GM21423 (cell line): ENCODE measurements around the gene ENTR1.

Experiments used
- ATAC-seq: cut with Tn5 transposase; IDR thresholded peaks from one replicate; pipeline ENCODE4 v1.9.1; 2021; ENCODE audit warnings: mild to moderate bottlenecking, moderate library complexity; ENCODE audit not compliant: unreplicated experiment

ENTR1 gene

DNA sequence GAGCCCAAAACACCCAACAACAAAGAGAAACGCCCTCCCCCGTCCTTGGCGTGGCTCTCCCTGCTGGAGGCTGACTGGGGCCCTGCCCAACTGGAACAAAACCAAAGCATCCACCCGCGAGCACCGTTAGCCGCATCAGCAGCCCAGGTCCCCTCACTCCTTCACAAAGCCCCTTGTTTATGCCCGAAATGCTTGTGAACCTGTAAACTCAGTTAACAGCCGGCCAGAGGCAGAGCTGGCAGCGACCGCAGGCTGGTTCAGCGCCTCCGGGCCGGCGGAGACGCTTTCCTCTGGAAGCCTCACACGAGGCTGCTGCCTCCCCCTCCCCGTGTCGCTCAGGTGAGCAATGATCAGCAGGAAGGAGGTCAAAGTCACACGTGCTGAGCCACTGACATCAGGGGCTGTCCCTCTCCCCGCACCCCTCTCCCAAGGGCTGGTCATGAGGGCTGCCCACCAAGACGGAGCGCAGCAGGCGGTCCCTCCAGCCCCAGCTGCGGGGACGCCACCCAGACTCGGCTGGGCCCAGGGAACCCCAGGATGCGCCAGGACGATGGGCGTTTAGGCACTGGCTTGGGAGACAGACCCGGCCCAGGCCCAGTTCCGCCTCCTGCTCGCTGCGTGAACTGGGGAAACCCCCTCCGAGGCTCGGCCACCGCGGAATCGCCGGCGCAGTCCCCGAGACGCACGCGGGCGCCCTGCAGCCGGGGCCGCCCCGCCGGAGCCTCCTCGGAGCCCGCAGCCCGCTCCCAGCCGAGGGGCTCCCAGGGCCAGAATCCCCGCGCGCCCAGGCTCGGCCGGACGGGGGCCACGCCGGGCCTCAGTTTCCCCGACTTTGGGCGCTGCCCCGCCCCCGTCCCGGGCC lies 11.0 kb downstream of the ENTR1 start:
- peak; percentile 21 for ATAC-seq

DNA sequence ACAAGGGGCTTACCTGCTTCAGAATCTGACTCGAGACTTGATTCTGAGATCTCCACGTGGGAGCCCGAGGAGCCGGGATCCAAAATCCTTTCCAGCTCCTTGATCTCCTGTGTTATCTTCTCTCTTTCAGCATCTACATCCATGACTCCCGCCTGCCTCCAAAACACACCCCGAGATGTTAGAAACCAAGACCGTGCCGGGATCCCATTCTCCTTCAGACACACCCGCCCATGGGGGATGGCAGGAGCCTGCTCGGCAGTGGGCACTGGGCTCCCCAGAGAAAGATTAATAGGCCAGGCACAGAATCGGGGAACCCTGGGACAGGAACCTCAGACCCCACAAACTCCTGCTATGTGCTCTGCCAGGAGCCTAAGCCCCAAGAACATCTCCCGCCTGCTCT lies 12.1 kb downstream of the ENTR1 start:
- ATAC-seq: no peak

DNA sequence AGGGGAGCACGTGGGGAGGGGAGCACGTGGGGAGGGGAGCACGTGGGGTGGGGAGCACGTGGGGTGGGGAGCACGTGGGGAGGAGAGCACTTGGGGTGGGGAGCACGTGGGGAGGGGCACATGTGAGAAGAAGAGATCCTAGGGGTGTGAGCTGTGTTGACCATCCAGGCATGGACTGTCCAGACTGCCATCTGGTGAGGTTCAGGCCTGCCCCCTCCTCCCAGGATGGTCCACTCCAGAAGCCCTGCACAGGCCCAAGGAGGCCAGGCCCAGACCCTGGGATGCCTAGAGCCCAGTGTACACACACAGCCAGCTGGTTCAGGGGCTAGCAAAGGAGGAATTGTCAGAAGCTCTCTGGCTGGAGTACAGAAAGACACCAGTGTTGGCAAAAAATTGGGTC lies 12.8 kb downstream of the ENTR1 start:
- no peak for ATAC-seq

DNA sequence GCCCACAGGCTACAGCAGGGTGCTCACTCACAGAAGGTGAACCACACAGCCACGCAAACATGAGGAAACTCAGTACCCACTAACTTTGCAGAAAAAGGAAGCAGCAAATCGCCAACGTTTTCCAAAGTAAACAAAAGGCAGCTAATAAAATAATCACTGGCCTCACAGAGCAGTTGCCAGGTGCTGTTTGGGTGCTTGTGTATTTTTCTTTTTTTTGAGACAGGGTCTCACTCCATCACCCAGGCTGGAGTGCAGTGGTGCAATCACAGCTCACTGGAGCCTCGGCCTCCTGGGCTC lies 14.2 kb downstream of the ENTR1 start:
- ATAC-seq: no peak

DNA sequence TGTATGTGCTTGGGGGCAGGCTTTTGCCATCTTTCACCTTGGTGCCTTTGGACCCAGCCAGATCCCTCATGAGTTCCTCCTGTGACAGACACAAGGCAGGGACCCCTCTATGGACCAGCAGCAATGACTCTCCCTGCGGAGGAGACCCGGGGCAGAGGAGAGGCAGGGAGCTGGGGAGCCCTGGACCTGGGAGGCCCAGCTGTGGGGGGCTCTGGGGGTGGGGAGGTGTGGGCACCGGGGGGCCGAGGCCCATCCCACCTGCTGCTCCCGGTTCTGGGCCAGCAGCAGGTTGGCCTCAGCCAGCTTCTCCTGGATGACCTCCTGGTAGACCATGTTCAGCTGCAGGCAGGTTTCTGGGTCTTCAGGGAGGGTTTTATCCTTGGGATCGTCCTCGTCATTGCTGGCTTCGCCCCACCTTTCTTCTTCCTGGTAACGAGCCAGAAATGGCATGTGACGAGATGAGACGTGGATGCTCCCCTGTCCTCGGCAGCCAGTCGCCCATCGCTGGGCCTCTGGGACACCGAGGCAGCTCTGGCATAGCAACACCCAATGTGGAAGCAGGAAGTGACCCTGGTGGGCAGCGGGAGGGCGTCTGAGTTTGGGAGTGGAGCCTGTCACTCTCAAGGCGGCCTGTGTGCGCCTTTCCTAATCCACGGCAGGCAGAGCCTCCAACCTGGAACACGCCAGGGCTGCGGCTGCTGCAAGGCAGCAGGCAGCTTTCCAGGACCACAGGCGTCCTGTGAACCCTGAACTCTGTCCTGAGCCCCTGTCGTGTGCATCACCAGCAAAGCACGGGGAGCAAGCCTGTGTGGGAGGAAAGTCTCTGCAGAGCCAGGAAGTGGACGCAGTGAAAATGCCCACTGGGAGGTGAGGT lies 14.8 kb downstream of the ENTR1 start:
- ATAC-seq: no peak

DNA sequence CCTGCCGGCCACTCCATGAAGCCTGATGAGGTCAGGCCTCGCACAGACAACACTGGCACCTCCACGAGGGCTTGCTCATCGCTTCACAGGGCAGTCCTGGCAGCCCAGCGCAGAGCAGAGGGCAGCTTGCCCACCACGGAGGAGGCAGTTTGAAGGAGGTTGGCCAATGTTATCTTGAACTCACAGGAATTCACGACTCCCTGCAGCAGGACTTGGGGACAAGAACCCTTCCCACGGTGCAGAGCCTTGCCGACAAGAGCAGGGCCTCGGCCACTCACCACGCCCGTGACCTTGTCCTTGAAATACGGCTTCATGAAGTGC lies 15.4 kb downstream of the ENTR1 start:
- ATAC-seq: no peak

DNA sequence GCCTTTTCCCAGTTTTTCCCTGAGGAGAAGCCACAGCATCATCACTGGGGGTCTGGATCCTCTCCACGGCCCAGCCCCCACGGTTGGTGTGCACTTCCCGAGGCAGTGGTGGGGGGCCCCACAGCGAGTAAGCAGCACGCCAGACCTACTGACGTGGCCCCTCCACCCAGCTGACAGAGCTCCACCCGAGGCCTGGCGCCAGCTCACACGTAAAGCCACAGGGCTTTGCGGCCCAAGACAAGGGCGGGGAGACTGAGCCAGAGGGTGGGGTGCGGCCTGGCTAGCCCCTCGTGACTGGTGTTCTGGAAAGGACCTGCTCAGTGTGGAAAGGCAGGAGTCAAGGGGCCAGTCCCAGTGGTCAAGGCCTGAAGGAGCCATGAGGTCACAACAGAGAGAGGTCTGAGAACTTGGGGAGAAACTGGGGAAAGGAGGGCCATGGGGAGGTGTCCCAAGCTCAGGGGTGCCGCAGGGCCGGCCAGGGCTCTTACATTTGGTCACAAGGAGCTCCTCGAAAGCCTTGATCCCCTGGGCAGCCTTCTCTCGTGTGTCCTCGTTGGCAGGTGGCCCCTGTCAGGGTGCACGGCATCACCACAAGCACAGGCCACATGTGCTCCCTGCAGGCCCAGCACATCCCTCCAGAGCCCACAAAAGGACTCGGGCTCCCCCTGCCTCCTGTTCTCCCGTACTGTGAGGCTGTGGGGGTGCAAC lies 15.9 kb downstream of the ENTR1 start:
- no peak for ATAC-seq

DNA sequence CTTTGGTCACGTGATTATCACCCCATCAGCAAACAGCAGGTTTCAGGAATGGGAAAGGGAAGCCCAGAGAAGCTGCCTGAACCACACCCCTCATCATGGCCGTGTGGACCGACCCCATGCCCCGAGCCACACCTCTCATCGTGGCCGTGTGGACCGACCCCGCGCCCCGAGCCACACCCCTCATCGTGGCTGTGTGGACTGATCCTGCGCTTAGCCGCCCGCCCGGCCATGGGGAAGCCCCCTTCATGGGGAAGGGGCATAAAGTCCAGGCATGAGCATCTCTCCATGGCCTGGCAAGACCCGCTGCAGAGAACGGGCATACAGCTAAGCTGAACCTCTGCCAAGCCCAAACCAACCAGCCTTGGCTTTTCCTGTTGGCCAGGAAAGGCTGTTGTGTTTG lies 16.9 kb downstream of the ENTR1 start:
- no peak for ATAC-seq

DNA sequence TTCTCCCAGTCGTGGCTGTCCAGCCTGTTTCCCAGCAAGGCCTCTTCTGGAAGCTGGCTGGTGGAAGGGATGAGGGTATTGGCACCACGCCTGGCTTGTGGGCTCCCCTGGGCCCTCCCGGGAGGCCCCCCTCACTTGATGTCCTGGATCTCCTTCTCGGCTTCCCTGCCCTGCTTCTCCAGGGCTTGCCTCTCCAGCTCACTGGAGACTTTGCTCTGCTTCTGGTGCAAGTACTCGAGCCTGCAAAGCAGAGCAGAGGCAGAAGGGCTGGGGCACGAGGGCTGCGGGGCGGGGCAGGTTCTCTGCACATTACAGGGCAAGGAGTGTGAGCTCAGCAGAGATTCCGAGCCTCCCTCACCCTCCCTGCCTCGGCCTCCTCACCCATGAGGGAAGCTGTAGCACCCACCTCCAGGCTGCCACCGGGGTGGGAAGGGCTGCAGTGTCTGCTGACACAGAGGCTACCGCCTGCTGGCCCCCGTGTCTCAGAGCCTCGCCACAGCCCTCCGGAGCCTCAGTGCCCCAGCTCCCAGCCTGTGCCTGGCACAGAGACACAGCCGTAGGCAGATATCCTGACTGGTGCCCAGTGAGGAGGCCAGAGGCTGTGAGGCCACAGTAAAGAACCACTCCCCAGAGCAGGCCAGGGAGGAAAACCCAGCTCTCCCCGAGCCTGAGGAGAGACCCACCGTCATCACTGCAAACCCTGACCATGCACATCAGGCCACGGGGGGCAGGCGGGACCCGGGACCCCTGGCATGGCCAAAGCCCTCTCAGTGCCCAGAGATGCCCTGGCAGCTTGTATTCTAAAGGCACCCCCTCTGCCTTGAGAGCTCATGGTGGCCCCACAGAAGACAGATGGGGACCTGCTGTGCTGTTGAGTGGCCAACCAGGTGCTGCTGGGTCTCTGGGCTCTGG lies 17.6 kb downstream of the ENTR1 start:
- no peak for ATAC-seq

DNA sequence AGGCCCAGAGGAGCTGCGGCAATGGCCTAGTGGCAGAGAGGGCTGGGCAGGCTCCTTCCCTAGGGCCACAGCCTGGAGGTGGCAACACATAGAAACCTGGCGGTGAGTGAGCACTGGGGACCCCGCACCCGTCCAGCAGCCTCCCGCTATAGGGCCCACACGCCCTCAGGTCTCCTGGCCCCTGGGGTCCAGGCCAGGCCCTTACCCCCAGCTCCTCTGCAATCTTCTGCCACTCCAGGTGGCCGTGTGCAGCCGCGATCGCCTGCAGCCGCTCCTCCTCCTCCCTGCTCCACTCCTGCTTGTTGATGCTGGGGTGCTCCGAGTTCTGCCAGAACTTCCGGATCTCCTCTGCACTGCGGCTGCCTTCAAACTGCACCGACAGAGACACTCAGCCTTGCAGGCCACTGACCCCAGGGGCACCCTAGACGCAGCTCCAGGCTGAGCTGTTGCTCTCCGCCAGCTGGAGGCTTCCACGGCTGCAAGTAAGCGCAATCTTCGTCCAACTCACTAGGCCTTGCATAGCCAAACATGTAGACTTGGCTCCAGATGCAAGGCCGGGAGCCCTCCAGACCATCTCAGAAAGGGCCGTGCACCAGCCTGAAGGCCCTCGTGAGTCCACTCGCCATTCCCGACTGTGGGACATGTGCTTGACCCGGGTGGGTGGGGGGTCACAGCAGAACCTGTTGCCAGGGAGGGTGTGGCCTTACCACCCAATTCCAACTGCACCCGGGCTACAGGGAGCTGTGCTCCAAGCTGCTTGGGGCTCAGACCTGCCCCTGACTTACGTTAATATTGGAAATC lies 18.5 kb downstream of the ENTR1 start:
- no peak for ATAC-seq

DNA sequence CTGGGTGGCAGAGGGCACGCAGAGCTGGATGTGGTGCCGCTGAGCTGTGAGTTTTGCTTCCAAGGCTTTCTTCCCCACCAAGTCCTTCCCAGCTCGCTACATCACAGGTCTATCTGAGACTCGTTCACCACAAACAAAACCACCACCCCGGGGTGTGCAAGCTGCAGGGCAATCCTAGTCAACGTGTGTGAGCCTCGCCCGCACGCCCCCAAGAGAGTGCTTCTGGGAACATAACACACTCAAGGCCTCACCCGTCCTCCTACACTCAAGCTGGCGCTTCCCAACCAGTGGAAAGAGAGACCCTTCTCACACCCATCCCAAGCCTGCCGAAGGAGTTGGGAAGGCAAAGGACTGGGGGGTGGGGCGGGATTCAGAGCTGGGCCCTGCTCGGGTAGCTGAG lies 21.0 kb downstream of the ENTR1 start:
- no peak for ATAC-seq

DNA sequence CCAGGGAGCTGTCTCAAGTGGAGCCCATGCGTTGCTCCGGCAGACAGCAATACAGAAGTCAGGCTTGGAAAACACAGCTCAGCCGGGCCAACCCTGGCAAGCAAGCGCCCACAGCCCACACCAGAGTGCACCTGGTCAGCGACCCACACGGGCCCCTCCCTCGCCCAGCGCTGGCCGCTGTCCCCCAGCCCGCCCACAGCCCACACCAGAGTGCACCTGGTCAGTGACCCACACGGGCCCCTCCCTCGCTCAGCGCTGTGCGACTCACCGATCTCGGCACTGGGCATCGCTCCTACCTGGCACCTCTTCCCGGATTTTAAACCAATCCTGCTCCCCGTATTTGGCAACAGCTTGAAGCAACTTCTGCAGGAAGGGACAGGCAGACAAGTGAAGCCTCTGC lies 23.2 kb downstream of the ENTR1 start:
- no peak for ATAC-seq

DNA sequence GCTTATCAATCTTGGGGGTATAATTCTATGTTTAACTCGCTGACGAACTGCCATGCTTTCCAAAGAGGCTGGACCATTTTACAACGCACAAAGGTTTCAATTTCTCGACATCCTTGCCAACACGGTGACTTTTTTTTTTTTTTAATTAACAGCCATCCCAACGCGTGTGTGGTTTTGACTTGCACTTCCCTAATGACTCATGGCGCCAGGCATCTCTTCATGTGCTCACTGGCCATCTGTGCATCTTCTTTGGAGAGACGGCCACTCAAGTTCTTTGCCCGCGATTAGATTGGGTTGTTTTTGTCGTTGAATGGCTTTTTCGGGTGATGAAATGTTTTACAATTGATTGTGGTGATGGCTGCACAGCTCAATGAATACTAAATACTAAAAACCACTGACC lies 24.4 kb downstream of the ENTR1 start:
- no peak for ATAC-seq

DNA sequence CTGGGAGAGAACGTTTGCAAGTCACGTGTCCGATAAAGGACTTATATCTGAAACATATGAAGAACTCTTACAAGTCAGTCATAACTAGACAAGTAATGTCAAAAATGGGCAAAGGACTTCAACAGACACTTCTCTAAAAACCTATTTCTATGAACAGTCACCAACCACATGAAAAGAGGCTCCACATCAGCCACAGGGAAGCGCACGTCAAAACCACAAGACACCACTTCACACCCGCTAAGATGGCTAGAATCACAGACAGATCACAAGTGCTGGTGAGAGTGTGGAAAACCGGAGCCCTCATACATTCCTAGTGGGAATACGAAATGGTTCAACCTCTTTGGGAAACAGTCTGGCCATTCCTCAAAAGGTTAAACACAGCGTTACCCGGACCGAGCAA lies 25.4 kb downstream of the ENTR1 start:
- ATAC-seq: no peak

DNA sequence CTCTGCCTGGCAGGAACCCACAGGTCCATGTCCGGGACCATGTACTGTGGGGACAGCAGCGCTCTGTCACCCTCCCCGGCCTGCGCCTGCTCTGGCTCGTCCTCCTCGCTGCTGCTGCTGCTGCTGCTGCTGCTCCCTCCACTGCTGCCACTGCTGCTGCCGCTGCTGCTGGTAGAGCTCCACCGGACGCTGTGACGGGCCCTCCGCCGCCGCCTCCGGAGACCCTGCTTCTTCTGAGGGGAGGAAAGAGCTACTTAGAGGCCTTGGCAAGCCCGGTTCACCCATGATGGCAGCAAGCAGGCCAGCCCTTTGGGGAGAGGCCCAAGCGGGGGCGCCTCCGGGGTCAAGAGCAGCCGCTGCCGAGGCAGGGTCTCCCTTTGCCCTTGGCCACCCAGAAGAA lies 27.0 kb downstream of the ENTR1 start:
- ATAC-seq: no peak

DNA sequence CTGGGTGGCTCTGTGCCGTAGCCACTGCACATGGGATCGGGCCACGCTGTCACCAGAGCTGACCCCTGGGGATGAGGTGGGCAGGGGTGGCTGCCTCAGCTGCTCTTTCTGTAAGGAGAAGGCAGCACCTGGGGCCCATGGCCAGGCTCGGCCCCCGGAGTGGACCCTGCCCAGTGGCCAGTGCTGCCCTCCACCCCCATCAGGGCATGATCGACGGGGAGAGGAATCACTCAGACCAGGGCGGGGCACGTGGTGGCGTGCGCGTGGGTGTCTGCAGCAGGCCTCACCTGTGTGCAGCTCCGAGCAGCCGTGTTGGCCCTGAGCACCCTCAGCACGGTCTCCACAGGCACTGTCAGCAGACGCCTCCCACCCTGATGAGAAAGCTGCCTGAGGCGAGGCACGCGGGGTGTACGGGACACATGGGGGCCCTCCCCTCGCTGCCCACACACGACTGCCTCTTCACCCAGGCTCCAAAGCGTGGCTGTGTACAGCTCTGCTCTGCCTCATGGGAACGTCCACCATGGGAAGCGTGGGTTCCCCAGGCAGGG lies 28.4 kb downstream of the ENTR1 start:
- ATAC-seq: no peak

DNA sequence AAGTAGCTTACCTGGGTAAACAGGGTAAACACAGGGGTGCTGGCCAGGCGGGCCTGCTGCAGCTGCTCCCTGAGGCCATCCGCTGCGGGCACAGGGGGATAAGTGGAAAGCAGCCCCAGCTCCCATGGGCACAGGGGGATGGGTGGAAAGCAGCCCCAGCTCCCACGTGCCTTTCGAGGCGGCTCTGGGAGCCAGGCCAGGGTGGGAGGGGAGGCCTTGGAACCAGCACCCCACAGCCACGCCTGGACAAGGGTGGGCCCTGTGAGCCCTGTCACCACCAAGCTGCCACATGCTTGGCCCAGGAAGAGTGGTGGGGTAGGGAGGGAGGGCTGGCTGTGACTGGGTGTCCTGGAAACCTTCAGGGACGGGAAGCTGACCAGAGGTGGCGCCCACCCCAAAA lies 29.1 kb downstream of the ENTR1 start:
- no peak for ATAC-seq

DNA sequence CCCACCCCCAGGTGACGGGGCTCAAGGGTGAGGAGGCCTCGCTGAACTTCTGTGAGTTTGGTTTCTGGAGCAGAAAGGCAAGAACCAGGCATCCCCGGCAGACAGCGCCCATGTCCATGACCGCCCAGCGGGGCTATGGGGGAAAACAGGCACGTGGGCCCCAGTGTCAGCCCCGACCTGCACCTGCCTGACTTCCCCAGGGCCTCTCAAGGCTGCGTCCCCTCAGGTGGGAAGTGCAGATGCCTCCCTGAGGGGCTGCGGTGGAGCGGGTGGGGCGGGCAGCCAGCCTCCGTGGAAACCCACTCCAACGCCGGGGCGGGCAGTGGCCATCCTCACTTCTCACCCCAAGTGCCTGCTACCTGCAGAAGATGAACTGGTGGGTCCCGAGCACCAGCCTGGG lies 30.0 kb downstream of the ENTR1 start:
- no peak for ATAC-seq

DNA sequence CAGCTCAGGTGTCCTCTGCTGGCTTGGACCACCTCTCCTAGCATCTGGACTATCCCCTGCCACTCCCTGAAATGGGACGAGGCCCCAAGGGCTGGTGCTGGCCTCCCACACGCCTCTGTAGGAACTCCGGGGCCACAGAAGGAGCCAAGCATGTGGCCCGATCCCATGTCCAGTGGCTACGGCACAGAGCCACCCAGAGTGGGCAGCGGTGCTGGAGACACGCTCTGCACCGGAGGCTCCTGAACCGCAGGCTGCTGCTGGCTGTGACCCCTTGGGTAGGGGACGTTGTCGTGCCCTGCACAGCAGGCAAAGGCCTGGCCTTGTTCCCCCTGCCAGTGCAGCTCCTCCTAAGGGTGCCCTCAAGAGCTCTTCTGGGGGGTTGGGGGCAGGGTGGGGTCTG lies 30.5 kb downstream of the ENTR1 start:
- ATAC-seq: no peak

DNA sequence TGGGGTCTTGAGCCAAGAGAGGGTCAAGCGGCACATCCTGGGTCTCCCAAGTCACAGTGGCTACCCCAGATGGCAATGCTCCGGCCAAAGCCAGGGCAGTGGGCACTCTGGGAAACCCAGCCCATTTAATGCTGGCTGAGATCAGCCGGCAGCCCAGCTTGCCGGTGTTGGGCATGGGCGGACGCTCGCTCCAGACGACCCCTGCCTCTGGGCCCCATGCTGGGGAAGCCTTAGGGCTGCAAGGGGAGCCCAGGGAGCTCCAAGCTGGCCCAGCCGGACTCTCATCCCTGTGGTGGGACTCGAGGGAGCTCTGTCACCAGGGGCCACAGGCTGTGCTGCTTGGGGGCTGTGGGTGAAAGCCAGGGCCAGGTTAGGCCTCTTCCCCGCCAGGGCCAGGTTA lies 31.0 kb downstream of the ENTR1 start:
- no peak for ATAC-seq
